VCaP (cell line): Measurements from ENCODE around the gene BRWD1.
"Not testable (repeated sequence)": the region's sequence is repeated elsewhere in the genome, so short reads cannot be mapped to it uniquely, and the experiment has no call there.

Experiments
- H3K27ac ChIP-seq: fragments of 450-650 bp; 2 replicates; pipeline ENCODE4 v1.5.1; 2017
- TF ChIP-seq, protein P1 (sequence below): fragments of 450-650 bp; conservative IDR thresholded peaks from 2 replicates; pipeline ENCODE4 v1.5.1; 2017; ENCODE audit warnings: mild to moderate bottlenecking, moderate library complexity

Gene BRWD1

GRCh38 chr21:39141502-39141901 lies 171.9 kb downstream of the BRWD1 start:
- TF ChIP-seq, protein P1, sequence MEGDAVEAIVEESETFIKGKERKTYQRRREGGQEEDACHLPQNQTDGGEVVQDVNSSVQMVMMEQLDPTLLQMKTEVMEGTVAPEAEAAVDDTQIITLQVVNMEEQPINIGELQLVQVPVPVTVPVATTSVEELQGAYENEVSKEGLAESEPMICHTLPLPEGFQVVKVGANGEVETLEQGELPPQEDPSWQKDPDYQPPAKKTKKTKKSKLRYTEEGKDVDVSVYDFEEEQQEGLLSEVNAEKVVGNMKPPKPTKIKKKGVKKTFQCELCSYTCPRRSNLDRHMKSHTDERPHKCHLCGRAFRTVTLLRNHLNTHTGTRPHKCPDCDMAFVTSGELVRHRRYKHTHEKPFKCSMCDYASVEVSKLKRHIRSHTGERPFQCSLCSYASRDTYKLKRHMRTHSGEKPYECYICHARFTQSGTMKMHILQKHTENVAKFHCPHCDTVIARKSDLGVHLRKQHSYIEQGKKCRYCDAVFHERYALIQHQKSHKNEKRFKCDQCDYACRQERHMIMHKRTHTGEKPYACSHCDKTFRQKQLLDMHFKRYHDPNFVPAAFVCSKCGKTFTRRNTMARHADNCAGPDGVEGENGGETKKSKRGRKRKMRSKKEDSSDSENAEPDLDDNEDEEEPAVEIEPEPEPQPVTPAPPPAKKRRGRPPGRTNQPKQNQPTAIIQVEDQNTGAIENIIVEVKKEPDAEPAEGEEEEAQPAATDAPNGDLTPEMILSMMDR = no peak
- H3K27ac ChIP-seq = no peak overlapping the region

DNA sequence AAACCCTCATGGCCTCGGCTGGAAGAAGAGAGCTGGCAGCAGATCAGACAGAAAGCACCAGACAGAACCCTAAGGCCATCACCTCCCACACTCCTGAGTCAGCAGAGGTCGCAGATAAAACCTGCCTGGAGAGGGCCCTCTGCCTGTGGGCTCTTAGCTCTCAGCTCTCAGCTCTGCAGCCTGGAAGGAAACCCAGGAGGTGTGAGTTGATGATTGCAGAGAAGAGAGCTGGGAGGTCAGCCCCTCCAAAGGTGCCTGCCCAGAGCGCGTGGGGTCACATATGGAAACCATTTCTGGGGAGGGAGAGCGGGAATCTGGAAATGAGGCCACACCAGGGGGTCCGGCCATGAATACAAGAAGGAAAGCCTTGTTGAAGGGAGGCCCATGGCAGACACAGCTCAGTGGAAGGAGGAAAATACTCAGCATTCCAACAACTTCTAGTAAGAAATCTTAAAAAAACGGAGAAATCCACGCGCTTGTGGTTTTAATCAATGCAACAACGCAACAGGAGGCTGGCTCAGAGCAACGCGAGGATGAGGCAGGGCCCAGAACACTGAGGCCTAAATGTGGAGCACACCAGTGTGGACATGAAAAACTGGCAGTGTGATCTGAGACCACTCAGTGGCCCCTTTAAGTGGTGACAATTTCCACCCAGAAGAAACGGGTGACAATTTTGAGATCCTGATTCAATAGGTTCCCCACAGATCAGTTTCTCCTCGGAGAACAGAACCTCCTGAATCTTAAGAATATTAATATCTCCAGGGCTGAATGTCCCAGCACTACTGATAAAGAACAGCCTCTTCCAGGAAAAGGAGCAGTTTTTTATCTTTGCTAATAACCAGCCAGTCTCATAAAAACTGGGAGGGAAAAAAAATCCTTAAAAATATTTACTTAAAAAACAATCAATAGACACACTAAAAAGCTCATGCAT lies 175.9 kb downstream of the BRWD1 start:
- H3K27ac ChIP-seq = peak overlapping the region; percentile 45
- TF ChIP-seq, protein P1 = no peak

GRCh38 chr21:39136711-39137110 lies 176.7 kb downstream of the BRWD1 start:
- TF ChIP-seq, protein P1 = no peak
- peak overlapping the region; percentile 45; the same call in 1 of the 2 replicates for H3K27ac ChIP-seq

DNA sequence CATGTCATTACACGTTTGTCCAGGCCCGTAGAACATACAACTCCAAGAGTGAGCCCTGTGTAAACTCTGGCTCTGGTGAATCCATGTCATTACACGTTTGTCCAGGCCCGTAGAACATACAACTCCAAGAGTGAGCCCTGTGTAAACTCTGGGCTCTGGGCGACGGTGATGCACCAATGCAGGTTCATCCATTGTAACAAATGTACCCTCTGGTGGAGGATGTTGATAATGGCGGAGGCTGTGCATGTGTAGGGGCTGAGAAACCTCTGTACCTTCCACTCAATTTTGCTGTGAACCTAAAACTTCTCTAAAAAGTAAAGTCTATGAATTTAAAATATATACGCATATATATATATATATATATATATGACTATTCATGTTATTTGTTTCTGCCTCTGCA lies 177.3 kb downstream of the BRWD1 start:
- H3K27ac ChIP-seq = not testable (repeated sequence)

DNA sequence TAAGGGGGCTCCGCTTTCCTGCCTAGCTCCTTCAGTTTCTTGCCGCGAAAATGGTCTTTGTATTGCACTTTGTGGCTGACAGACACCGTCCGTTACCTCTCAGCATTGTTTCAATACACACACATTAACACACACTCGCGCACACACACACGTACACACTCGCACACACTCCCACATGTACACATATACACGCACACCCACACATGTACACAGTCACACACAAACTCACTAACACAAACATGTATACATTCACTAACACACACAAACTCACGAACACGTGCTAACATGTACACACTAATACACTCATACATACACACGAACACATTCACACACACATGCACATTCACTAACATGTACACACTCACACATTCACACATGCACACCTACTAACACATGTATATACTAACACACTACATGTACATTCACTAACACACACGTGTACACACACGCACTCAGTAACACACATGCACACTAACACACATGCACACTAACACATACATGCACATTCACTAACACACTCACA lies 179.1 kb downstream of the BRWD1 start:
- no peak overlapping the region for H3K27ac ChIP-seq
- TF ChIP-seq, protein P1 = no peak

More for the DNA sequence above, 177.3 kb downstream of the BRWD1 start:
- TF ChIP-seq, protein P1 = peak; percentile 44
